ENCODE measurements around the gene TCF7L2.

GRCh38 chr10:113144576-113144975 is 194.5 kb downstream of the TCF7L2 start:
- TF ChIP-seq, protein P1, sequence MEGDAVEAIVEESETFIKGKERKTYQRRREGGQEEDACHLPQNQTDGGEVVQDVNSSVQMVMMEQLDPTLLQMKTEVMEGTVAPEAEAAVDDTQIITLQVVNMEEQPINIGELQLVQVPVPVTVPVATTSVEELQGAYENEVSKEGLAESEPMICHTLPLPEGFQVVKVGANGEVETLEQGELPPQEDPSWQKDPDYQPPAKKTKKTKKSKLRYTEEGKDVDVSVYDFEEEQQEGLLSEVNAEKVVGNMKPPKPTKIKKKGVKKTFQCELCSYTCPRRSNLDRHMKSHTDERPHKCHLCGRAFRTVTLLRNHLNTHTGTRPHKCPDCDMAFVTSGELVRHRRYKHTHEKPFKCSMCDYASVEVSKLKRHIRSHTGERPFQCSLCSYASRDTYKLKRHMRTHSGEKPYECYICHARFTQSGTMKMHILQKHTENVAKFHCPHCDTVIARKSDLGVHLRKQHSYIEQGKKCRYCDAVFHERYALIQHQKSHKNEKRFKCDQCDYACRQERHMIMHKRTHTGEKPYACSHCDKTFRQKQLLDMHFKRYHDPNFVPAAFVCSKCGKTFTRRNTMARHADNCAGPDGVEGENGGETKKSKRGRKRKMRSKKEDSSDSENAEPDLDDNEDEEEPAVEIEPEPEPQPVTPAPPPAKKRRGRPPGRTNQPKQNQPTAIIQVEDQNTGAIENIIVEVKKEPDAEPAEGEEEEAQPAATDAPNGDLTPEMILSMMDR (conservative IDR thresholded peaks at IDR 0.05; ENCODE audit: low read length), result no peak
- TF ChIP-seq EZH2phosphoT487 (IDR thresholded peaks at IDR 0.05; ENCODE audit: borderline replicate concordance, low read depth, low read length), result no peak
